ENCODE results near the gene IBTK. TPM values are rescaled to one million over a fixed set of nuclear protein-coding genes. Genes with fewer than 3 reads are reported as not detected.

Gene IBTK
- total RNA-seq, 1 experiment from 2014 or later = 25.9 TPM

DNA sequence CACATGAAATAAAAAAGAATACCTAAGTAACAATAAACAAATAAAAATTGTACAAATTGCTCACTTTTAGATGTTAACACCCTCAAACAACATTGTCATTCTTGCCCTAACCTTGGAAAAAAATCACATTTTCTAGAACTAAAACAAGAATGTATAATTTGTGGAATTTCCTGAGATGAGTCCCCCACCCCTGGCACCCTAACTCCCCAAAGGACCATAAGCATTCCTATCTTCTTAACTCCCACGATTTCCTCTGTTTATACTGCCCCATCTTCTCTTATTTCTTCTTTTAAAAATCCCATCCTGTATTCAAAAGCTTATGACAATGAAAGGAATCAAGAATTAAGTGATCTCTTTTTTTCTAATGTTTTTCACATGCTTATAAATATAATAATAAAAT, 70.9 kb downstream of the IBTK start:
- ChIA-PET POLR2A (ENCODE audit: unreplicated experiment) (interaction anchor here (0.5 kb wide), 1 partner anchor 498 kb away, joined by 8 read pairs; no protein-coding TSS in a partner anchor), CTCF (interaction anchor here (0.6 to 0.7 kb wide), 2 partner anchors 180 to 884 kb away, joined by 4 to 12 read pairs; no protein-coding TSS in a partner anchor)
- intact Hi-C loops (cut with micrococcal nuclease; ENCODE audit: unreplicated experiment) = no loop called here

DNA sequence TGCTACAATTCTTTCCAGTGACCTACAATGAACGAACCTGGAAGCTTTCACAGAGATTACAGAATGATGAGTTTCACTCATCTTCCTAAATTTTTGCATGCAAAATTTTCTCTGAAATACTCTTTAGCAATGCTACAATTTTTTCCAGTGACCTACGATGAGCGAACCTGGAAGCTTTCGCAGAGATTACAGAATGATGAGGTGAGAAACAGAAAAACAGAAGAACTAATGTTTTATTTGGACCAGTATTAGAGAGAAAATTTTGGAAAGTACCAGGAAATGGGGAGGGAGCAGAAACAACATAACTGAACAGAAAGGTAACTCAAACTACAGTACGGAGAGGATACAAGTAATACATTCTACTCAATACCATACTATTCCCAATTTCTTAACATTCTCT, 75.0 kb downstream of the IBTK start:
- no peaks in the 10 kb centered on the region for H3K9me2 ChIP-seq (ENCODE audit: insufficient read depth)
- intact Hi-C loops (cut with micrococcal nuclease; ENCODE audit: unreplicated experiment) = no loop called here

More for the DNA sequence above, 70.9 kb downstream of the IBTK start:
- TF ChIP-seq EZH2 (IDR thresholded peaks at IDR 0.05; ENCODE audit: low read depth) = no peak
- TF ChIP-seq, protein P1, sequence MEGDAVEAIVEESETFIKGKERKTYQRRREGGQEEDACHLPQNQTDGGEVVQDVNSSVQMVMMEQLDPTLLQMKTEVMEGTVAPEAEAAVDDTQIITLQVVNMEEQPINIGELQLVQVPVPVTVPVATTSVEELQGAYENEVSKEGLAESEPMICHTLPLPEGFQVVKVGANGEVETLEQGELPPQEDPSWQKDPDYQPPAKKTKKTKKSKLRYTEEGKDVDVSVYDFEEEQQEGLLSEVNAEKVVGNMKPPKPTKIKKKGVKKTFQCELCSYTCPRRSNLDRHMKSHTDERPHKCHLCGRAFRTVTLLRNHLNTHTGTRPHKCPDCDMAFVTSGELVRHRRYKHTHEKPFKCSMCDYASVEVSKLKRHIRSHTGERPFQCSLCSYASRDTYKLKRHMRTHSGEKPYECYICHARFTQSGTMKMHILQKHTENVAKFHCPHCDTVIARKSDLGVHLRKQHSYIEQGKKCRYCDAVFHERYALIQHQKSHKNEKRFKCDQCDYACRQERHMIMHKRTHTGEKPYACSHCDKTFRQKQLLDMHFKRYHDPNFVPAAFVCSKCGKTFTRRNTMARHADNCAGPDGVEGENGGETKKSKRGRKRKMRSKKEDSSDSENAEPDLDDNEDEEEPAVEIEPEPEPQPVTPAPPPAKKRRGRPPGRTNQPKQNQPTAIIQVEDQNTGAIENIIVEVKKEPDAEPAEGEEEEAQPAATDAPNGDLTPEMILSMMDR (conservative IDR thresholded peaks at IDR 0.05) = no peak
- no peak for DNase-seq
- Histone ChIP-seq H3K9me2 (ENCODE audit: insufficient read depth) (no peaks in the 10 kb centered on the region), H3K4me1 (replicated peaks; ENCODE audit: insufficient read depth) (no peaks in the 10 kb centered on the region), H2AFZ (no peak overlapping the region), H3F3A (ENCODE audit: insufficient read depth, low read depth) (no peaks in the 10 kb centered on the region; the same call in 1 of the 2 replicates), H3K4me2 (no peak overlapping the region), H3K9me3 (ENCODE audit: insufficient read depth, low read depth) (no peaks in the 10 kb centered on the region), H3K27me3 (ENCODE audit: insufficient read depth, low read depth) (no peaks in the 10 kb centered on the region), H3K4me3 (no peak overlapping the region), H3K27ac (no peak overlapping the region), H4K20me1 (ENCODE audit: insufficient read depth) (no peaks in the 10 kb centered on the region), H3K79me2 (ENCODE audit: low read depth) (no peaks in the 10 kb centered on the region), H3K36me3 (ENCODE audit: low read depth) (peaks cover 8% of the 10 kb centered on the region; the same call in 1 of the 2 replicates)
- no TSS peak for BruUV-seq (replicated peaks)

DNA sequence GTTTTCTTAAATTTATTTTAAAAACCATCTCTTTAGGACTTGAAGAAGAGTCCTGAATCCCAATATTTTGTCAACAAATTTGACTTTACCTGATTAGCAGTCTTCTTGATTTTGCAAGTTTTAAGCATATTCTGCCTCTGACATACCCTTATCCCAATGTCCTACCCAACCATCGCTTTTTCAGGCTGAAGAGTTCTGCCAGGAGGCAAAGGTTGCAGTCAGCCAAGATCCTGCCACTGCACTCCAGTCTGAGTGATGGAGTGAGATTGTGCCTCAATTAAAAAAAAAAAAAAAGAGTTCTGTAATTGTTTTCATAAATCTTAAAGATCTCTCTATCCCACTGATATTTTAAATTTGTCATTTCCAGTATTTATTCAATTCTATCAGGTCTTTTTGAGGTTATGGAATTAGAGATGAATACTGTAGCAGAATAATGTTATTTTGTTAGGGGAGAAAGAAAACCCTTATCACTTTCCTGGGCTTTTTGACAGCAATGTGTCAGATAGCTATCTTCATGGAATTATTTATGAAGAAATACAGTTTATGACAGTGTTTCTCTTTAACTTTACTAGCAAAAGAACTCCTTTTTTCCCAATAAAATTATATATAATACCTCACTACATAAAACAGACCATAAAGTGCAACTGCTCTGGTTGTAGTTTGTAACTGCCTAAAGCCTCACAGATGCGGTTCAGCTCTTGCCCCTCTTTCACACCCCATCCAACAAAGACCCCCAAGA, 78.2 kb downstream of the IBTK start:
- Histone ChIP-seq H4K20me1 (ENCODE audit: insufficient read depth) (no peaks in the 10 kb centered on the region), H3K27ac (no peak overlapping the region), H3K4me1 (replicated peaks; ENCODE audit: insufficient read depth) (no peaks in the 10 kb centered on the region), H3K9me2 (ENCODE audit: insufficient read depth) (no peaks in the 10 kb centered on the region), H3F3A (ENCODE audit: insufficient read depth, low read depth) (no peaks in the 10 kb centered on the region), H3K4me2 (no peak overlapping the region), H2AFZ (no peak overlapping the region), H3K36me3 (ENCODE audit: low read depth) (peaks cover 11% of the 10 kb centered on the region; the same call in 1 of the 2 replicates), H3K4me3 (no peak overlapping the region), H3K27me3 (ENCODE audit: insufficient read depth, low read depth) (no peaks in the 10 kb centered on the region), H3K79me2 (ENCODE audit: low read depth) (no peaks in the 10 kb centered on the region), H3K9me3 (ENCODE audit: insufficient read depth, low read depth) (no peaks in the 10 kb centered on the region)
- BruUV-seq (replicated peaks) = no TSS peak
- intact Hi-C loops (cut with micrococcal nuclease; ENCODE audit: unreplicated experiment) = no loop called here
- DNase-seq = no peak
- POLR2A ChIA-PET (ENCODE audit: unreplicated experiment) = no interaction called here
- TF ChIP-seq, protein P1 (conservative IDR thresholded peaks at IDR 0.05) = no peak
- no peak for TF ChIP-seq EZH2 (IDR thresholded peaks at IDR 0.05; ENCODE audit: low read depth)
- CTCF ChIA-PET = no interaction called here

More for the DNA sequence above, 75.0 kb downstream of the IBTK start:
- Histone ChIP-seq H3K4me2 (no peak overlapping the region), H3K79me2 (ENCODE audit: low read depth) (no peaks in the 10 kb centered on the region), H3F3A (ENCODE audit: insufficient read depth, low read depth) (no peaks in the 10 kb centered on the region), H3K4me3 (no peak overlapping the region), H3K27me3 (ENCODE audit: insufficient read depth, low read depth) (no peaks in the 10 kb centered on the region), H3K36me3 (ENCODE audit: low read depth) (peaks cover 11% of the 10 kb centered on the region; the same call in 1 of the 2 replicates), H3K9me3 (ENCODE audit: insufficient read depth, low read depth) (no peaks in the 10 kb centered on the region), H3K4me1 (replicated peaks; ENCODE audit: insufficient read depth) (no peaks in the 10 kb centered on the region), H3K27ac (no peak overlapping the region), H2AFZ (no peak overlapping the region), H4K20me1 (ENCODE audit: insufficient read depth) (no peaks in the 10 kb centered on the region)
- TF ChIP-seq, protein P1 (conservative IDR thresholded peaks at IDR 0.05) = no peak
- TF ChIP-seq EZH2 (IDR thresholded peaks at IDR 0.05; ENCODE audit: low read depth) = no peak
- no peak for DNase-seq
- no TSS peak for BruUV-seq (replicated peaks)
- ChIA-PET POLR2A (ENCODE audit: unreplicated experiment) (no interaction called here), CTCF (no interaction called here)
